Tibial artery (tissue), 4 donors: ENCODE data around the gene MORN5.

ENCODE experiments used
- DNase-seq, 2 donors: peaks; one replicate each; pipeline ENCODE4 v3.0.0-alpha.2; 2019
- H3K27ac ChIP-seq, 2 donors: fragments of 200-600 bp; sonication (generic) in 1 of 2; 1 replicate in 1 of 2; 2 replicates in 1 of 2; pipeline ENCODE4 v1.5.1; 2018 to 2019; ENCODE audit warnings: mild to moderate bottlenecking in 1 of 2
- H3K27me3 ChIP-seq, 2 donors: fragments of 200-600 bp; sonication (generic) in 1 of 2; one replicate each; pipeline versions ENCODE4 v1.5.1 to v1.6.0; 2016 to 2019
- H3K36me3 ChIP-seq, 3 donors: fragments of 200-600 bp; sonication (generic) in 2 of 3; one replicate each; pipeline ENCODE4 v1.5.1; 2016 to 2019; ENCODE audit warnings: mild to moderate bottlenecking in 2 of 3
- H3K4me1 ChIP-seq, 4 donors: fragments of 200-600 bp; sonication (generic) in 2 of 4; 1 replicate in 3 of 4; 2 replicates in 1 of 4; pipeline ENCODE4 v1.5.1; 2016 to 2019
- H3K4me3 ChIP-seq, 2 donors: fragments of 200-600 bp; sonication (generic) in 1 of 2; 1 replicate in 1 of 2; 2 replicates in 1 of 2; pipeline ENCODE4 v1.5.1; 2018 to 2019; ENCODE audit warnings: mild to moderate bottlenecking in 2 of 2
- H3K9me3 ChIP-seq, 3 donors: fragments of 200-600 bp; sonication (generic) in 1 of 3; one replicate each; pipeline ENCODE4 v1.5.1; 2016 to 2019
- intact Hi-C: fragments of 100-400 bp; cut with DNase I; formaldehyde crosslinking; loops from one replicate; pipeline ENCODE4 v1.15.0; 2023; ENCODE audit warnings: low total_unique reads
- TF ChIP-seq, protein P1 (sequence below), 2 experiments: fragments of 200-600 bp in 1 of 2; fragments of 450-650 bp in 1 of 2; IDR thresholded peaks; one replicate each; pipeline ENCODE4 v1.5.1; 2017 to 2019; ENCODE audit warnings: antibody characterized with exemption in 2 of 2, mild to moderate bottlenecking in 1 of 2, moderate library complexity in 1 of 2

MORN5 gene

DNA sequence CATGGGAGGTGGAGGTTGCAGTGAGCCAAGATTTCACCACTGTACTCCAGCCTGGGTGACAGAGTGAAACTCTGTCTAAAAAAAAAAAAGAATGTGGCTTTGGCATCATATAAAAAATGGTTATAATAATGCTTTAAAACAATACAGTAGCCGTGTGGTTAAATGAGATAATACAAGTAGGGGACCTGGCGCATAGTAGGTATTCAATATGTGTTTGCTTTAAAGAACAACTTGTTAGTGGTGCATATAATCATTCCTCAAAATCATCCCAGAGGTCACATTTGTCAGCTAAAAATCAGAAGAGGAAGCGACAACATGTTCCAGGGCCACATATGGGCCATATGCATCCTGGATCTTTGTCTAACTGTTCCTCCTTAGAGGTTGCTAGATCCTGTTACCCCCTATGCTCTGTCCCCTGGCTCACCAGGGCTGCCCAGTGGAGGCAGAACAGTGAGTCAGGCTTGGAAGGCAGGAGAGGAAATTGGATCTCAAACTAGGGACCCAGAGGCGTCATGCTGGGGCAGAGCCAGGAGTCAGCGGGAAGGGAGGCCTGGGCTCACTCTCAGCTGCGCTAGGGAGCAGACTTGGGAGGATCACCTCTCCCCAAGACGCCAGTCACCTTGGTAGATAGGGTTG is 41.4 kb downstream of the MORN5 start:
- H3K4me1 ChIP-seq: no peaks in the 10 kb centered on the region
- TF ChIP-seq, protein P1, sequence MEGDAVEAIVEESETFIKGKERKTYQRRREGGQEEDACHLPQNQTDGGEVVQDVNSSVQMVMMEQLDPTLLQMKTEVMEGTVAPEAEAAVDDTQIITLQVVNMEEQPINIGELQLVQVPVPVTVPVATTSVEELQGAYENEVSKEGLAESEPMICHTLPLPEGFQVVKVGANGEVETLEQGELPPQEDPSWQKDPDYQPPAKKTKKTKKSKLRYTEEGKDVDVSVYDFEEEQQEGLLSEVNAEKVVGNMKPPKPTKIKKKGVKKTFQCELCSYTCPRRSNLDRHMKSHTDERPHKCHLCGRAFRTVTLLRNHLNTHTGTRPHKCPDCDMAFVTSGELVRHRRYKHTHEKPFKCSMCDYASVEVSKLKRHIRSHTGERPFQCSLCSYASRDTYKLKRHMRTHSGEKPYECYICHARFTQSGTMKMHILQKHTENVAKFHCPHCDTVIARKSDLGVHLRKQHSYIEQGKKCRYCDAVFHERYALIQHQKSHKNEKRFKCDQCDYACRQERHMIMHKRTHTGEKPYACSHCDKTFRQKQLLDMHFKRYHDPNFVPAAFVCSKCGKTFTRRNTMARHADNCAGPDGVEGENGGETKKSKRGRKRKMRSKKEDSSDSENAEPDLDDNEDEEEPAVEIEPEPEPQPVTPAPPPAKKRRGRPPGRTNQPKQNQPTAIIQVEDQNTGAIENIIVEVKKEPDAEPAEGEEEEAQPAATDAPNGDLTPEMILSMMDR (IDR thresholded peaks at IDR 0.05): no peak
- no peak overlapping the region for H3K27ac ChIP-seq
- no peaks in the 10 kb centered on the region for H3K9me3 ChIP-seq
- no peaks in the 10 kb centered on the region for H3K36me3 ChIP-seq
- H3K27me3 ChIP-seq: peaks cover 0 to 14% of the 10 kb centered on the region in 2 donors
- H3K4me3 ChIP-seq: no peak overlapping the region
- intact Hi-C loops: no loop called here
- DNase-seq: no peak

DNA sequence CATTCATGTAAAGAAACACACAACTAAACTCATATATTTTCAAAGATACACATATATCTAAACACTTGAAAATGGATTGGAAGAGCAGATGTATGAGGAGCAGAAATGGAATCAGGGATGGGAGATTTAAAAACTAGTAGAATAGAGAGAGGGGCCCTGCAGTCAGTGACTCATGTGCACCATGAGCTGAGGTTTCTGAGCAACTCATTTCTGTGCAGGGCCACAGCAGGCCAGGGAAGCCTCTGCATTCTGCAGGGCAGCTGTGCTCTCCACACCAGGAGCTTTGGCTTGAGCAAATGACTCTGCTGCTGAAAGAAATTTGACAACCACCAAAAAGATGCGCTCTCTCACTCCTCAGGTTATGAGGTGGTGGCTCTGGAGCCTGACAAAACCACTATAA is 41.9 kb downstream of the MORN5 start:
- intact Hi-C loops: no loop called here
- no peak overlapping the region for H3K27ac ChIP-seq
- peaks cover 0 to 14% of the 10 kb centered on the region in 2 donors for H3K27me3 ChIP-seq
- no peaks in the 10 kb centered on the region for H3K4me1 ChIP-seq
- H3K36me3 ChIP-seq: no peaks in the 10 kb centered on the region
- DNase-seq: no peak
- H3K4me3 ChIP-seq: no peak overlapping the region
- no peaks in the 10 kb centered on the region for H3K9me3 ChIP-seq
- TF ChIP-seq, protein P1 (IDR thresholded peaks at IDR 0.05): no peak

DNA sequence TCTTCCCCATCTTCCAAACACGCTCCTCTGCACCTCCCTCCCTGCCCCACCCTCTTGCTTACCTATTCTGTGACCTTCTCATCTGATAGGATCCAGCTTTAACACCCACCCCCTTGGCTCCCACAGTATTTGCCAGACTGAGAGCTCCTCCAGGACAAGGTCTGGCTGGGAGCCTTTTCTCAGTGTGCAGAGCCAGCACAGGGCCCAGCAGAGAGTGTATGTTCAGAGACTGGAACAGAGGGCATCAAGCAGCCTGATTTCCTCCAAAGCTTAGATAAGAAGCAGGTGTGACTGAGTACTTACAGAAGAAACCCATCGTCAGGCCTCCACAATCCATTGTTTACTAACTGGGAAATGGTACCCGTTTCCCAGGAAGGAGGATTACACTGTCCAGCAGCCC is 42.4 kb downstream of the MORN5 start:
- no peaks in the 10 kb centered on the region for H3K4me1 ChIP-seq
- intact Hi-C loops: no loop called here
- H3K9me3 ChIP-seq: no peaks in the 10 kb centered on the region
- H3K27me3 ChIP-seq: peaks cover 0 to 13% of the 10 kb centered on the region in 2 donors
- no peak for DNase-seq
- H3K4me3 ChIP-seq: no peak overlapping the region
- H3K36me3 ChIP-seq: no peaks in the 10 kb centered on the region
- TF ChIP-seq, protein P1 (IDR thresholded peaks at IDR 0.05): no peak
- H3K27ac ChIP-seq: no peak overlapping the region

DNA sequence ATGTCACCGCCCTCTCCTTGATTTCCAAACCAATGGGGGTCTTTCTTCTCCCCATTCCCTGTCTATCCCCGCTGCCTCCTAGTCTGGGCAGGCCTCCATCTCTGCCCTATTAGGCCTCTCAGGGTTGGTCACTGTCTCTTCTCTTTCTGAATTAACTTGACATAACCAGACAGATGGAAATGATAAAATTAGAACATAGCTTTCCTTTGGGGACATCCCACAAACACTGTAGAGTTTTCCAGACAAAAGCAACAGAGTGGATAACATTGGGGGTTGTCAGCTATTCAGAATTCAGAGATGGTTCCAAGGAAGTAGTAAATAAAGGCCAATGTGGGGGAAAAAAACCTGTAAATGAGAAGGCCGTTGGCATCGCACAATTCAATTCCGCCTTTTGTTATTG is 44.3 kb downstream of the MORN5 start:
- no peak for DNase-seq
- intact Hi-C loops: no loop called here
- H3K27me3 ChIP-seq: peaks cover 0 to 8% of the 10 kb centered on the region in 2 donors
- TF ChIP-seq, protein P1 (IDR thresholded peaks at IDR 0.05): no peak
- H3K4me3 ChIP-seq: no peak overlapping the region
- H3K4me1 ChIP-seq: no peaks in the 10 kb centered on the region
- H3K9me3 ChIP-seq: no peaks in the 10 kb centered on the region
- H3K27ac ChIP-seq: no peak overlapping the region
- no peaks in the 10 kb centered on the region for H3K36me3 ChIP-seq

DNA sequence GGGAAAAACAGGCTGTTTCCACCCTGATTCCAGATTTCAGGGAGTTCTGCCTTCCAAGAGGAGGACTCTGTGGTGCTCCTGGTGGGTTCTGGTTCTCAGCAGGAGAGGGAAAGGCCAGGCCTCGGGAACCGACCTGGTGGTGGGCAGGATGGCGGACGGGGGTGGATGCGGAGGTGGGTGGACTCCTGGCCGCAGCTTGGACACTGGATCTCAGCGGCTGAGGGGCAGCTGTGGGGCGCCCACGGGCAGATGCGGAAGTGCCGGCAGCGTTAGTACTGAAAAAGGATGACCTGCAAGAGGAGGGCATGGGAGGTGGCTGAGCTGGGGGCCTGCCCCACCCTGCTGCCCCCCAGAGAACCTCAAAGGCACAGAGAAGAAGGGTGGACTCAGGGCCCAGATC is 44.8 kb downstream of the MORN5 start:
- Histone ChIP-seq H3K9me3 (no peaks in the 10 kb centered on the region), H3K27me3 (peaks cover 0 to 10% of the 10 kb centered on the region in 2 donors), H3K27ac (no peak overlapping the region), H3K4me3 (no peak overlapping the region), H3K36me3 (no peaks in the 10 kb centered on the region), H3K4me1 (no peaks in the 10 kb centered on the region)
- TF ChIP-seq, protein P1 (IDR thresholded peaks at IDR 0.05): no peak
- DNase-seq: no peak
- intact Hi-C loops: no loop called here

DNA sequence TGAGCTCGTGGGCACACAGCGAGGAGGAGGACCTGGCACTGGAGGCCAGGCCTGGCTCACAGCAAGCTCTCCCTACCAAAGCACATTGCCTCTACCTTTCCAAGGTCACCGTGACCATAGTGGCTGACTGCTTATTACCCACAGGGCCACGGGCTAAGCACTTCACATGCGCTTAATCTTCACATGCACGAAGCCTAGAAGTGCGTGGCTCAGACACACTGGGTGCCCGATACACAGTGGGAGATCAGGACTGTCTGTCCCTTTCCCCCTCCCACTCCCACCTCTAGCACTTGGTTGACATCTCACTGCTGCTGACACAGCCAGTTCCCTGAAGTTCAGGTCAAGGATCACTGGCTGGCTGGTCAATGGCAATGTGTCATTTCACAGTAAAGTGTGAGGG is 45.5 kb downstream of the MORN5 start:
- Histone ChIP-seq H3K36me3 (no peaks in the 10 kb centered on the region), H3K27ac (no peak overlapping the region), H3K4me3 (no peak overlapping the region), H3K4me1 (no peaks in the 10 kb centered on the region), H3K9me3 (no peaks in the 10 kb centered on the region), H3K27me3 (peaks cover 0 to 15% of the 10 kb centered on the region in 2 donors)
- TF ChIP-seq, protein P1 (IDR thresholded peaks at IDR 0.05): no peak
- intact Hi-C loops: no loop called here
- no peak for DNase-seq
